PC-3 (cell line): Measurements from ENCODE around the gene UGT1A4.

Experiments
- CTCF ChIP-seq: fragments of 300-600 bp; sonication (generic); conservative IDR thresholded peaks from 2 replicates; pipeline ENCODE4 v1.5.1; 2017; ENCODE audit warnings: antibody characterized with exemption, low read depth, mild to moderate bottlenecking, low read length
- EZH2phosphoT487 ChIP-seq: fragments of 300-600 bp; sonication (generic); IDR thresholded peaks from 2 replicates; pipeline ENCODE4 v1.6.1; 2018; ENCODE audit warnings: mild to moderate bottlenecking, antibody characterized with exemption, low read length, borderline replicate concordance

GRCh38 chr2:233747283-233747544, 28.7 kb downstream of the UGT1A4 start:
- TF ChIP-seq EZH2phosphoT487 (no peak), CTCF (no peak)
